Natural killer cell (primary cell): ENCODE results near the gene PGAP3. TPM values are rescaled to one million over a fixed set of nuclear protein-coding genes. Genes with fewer than 3 reads are reported as not detected.
A peak's percentile ranks its signal among the peaks of the same experiment; 100 is the strongest.

ENCODE experiments used
- ATAC-seq, 3 donors: fragments of 150-1000 bp in 2 of 3; fragments of 200-7000 bp in 1 of 3; cut with Tn5 transposase; 1 replicate in 1 of 3; 2 replicates in 2 of 3; pipeline ENCODE4 v1.10.0; 2021; ENCODE audit warnings: mild to moderate bottlenecking in 2 of 3, moderate library complexity in 2 of 3
- DNase-seq, 2 donors: peaks; one replicate each; pipeline versions ENCODE4 v3.0.0 to v3.0.0-alpha.2; 2013 to 2021; ENCODE audit warnings: mixed read lengths in 1 of 2
- H3K27ac ChIP-seq: one replicate; pipeline ENCODE4 v1.5.1; 2013; ENCODE audit warnings: mild to moderate bottlenecking, low read length
- H3K27me3 ChIP-seq: one replicate; pipeline ENCODE4 v1.6.1; 2013; ENCODE audit warnings: low read length; ENCODE audit not compliant: control insufficient read depth, insufficient read depth
- H3K36me3 ChIP-seq: one replicate; pipeline ENCODE4 v1.6.1; 2013; ENCODE audit warnings: low read length; ENCODE audit not compliant: control insufficient read depth, insufficient read depth
- H3K4me1 ChIP-seq: one replicate; pipeline ENCODE4 v1.6.1; 2013; ENCODE audit warnings: low read length; ENCODE audit not compliant: control insufficient read depth, insufficient read depth
- H3K4me3 ChIP-seq: one replicate; pipeline ENCODE4 v1.5.1; 2013; ENCODE audit warnings: low read length
- H3K9me3 ChIP-seq: one replicate; pipeline ENCODE4 v1.6.1; 2013; ENCODE audit warnings: low read length; ENCODE audit not compliant: control insufficient read depth, insufficient read depth
- H3K27ac Mint-ChIP-seq, 2 donors: one replicate each; pipeline ENCODE4 v1.8.0; 2022; ENCODE audit warnings: mild to moderate bottlenecking in 2 of 2, mixed read lengths in 2 of 2, moderate library complexity in 1 of 2
- H3K27me3 Mint-ChIP-seq, 2 donors: one replicate each; pipeline ENCODE4 v1.8.0; 2022; ENCODE audit warnings: low read depth in 2 of 2, mixed read lengths in 2 of 2
- H3K36me3 Mint-ChIP-seq: one replicate; pipeline ENCODE4 v1.8.0; 2022; ENCODE audit warnings: mixed read lengths
- H3K4me1 Mint-ChIP-seq, 2 donors: one replicate each; pipeline ENCODE4 v1.8.0; 2022; ENCODE audit warnings: mixed read lengths in 2 of 2
- H3K4me3 Mint-ChIP-seq: one replicate; pipeline ENCODE4 v1.8.0; 2022; ENCODE audit warnings: mild to moderate bottlenecking, moderate library complexity, mixed read lengths
- H3K9me3 Mint-ChIP-seq, 2 donors: one replicate each; pipeline ENCODE4 v1.8.0; 2022; ENCODE audit warnings: mixed read lengths in 2 of 2
- CTCF ChIP-seq: fragments of 200-600 bp; IDR thresholded peaks from one replicate; pipeline ENCODE4 v1.8.0; 2022; ENCODE audit warnings: antibody characterized with exemption
- WGBS: methylation state at CpG from one replicate; pipeline ENCODE4 v1.1.7; 2013; ENCODE audit warnings: missing lambda C conversion rate; ENCODE audit not compliant: insufficient coverage; 5-methylcytosine and 5-hydroxymethylcytosine counted together
- intact Hi-C: fragments of 100-400 bp; cut with micrococcal nuclease; formaldehyde crosslinking; loops from one replicate; pipeline ENCODE4 v1.14.2; 2022
- total RNA-seq, 4 donors: library from RNA; stranded (reverse); fragments of 120-200 nt in 1 of 4; gene quantifications; one replicate each; pipeline versions ENCODE4 v1.2.3 to v1.2.4, GENCODE V29; 2013 to 2022

PGAP3 gene
- total RNA-seq, 3 donors from 2014 or later (not counting 1 experiment from before 2014, with no cell fraction given): 45.8 to 57.8 (median 52.4) TPM

GRCh38 chr17:39650121-39650579, 37.7 kb downstream of the PGAP3 start:
- no peak for TF ChIP-seq CTCF
- H3K36me3 ChIP-seq: peaks cover 4% of the 10 kb centered on the region
- H3K9me3 ChIP-seq: no peaks in the 10 kb centered on the region
- no peak for DNase-seq
- peaks cover 45 to 58% of the 10 kb centered on the region in 2 donors for H3K4me1 Mint-ChIP-seq
- WGBS: 95% methylated on average over 10 of the region's 11 CpGs
- peaks cover 3% of the 10 kb centered on the region for H3K4me1 ChIP-seq
- no peaks in the 10 kb centered on the region for H3K36me3 Mint-ChIP-seq
- H3K9me3 Mint-ChIP-seq: no peaks in the 10 kb centered on the region
- intact Hi-C loops: no loop called here
- no peaks in the 10 kb centered on the region for H3K27me3 ChIP-seq
- no peak overlapping the region for H3K4me3 Mint-ChIP-seq
- H3K4me3 ChIP-seq: no peak overlapping the region
- no peaks in the 10 kb centered on the region for H3K27me3 Mint-ChIP-seq
- peak overlapping the region; percentile 65 to 79 for H3K27ac Mint-ChIP-seq
- no peak overlapping the region for H3K27ac ChIP-seq
- ATAC-seq: no peak

GRCh38 chr17:39648616-39649366, 39.1 kb downstream of the PGAP3 start:
- Histone ChIP-seq H3K27ac (no peak overlapping the region), H3K36me3 (peaks cover 2% of the 10 kb centered on the region), H3K4me3 (no peak overlapping the region), H3K4me1 (peaks cover 10% of the 10 kb centered on the region), H3K27me3 (no peaks in the 10 kb centered on the region), H3K9me3 (no peaks in the 10 kb centered on the region)
- peak overlapping the region; percentile 35 to 65 for H3K27ac Mint-ChIP-seq
- H3K9me3 Mint-ChIP-seq: no peaks in the 10 kb centered on the region
- TF ChIP-seq CTCF: no peak
- DNase-seq (no peak), ATAC-seq (no peak)
- peaks cover 57 to 68% of the 10 kb centered on the region in 2 donors for H3K4me1 Mint-ChIP-seq
- no peak overlapping the region for H3K4me3 Mint-ChIP-seq
- no peaks in the 10 kb centered on the region for H3K36me3 Mint-ChIP-seq
- intact Hi-C loops: no loop called here
- 92% methylated on average over 15 of the region's 15 CpGs for WGBS
- H3K27me3 Mint-ChIP-seq: no peaks in the 10 kb centered on the region

DNA sequence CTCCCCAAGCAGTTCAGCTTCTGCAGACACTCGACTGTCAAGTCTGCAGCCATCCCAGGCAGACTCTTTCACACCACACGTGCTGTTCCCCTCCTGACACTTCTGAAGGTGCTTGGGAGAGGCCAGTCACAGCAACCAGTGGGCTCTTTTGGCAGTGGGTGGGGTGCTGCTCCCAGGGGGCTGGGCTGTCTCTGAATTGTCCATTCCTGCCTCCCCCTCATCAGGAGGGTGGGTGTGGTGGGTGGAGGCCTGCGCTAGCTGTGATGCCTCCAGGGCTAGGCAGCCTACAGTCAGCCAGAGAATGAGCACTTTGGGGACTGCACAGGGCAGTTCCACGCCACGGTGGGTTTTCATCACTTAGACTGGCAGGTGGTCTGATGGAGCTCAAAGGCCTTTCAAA, 40.6 kb downstream of the PGAP3 start:
- intact Hi-C loops: no loop called here
- H3K36me3 ChIP-seq: peaks cover 2% of the 10 kb centered on the region
- no peak overlapping the region for H3K4me3 ChIP-seq
- no peak overlapping the region for H3K4me3 Mint-ChIP-seq
- H3K27me3 Mint-ChIP-seq: no peaks in the 10 kb centered on the region
- H3K27ac ChIP-seq: no peak overlapping the region
- no peak overlapping the region for H3K27ac Mint-ChIP-seq
- peaks cover 24% of the 10 kb centered on the region for H3K4me1 ChIP-seq
- no peaks in the 10 kb centered on the region for H3K36me3 Mint-ChIP-seq
- no peaks in the 10 kb centered on the region for H3K9me3 Mint-ChIP-seq
- no peaks in the 10 kb centered on the region for H3K9me3 ChIP-seq
- no peaks in the 10 kb centered on the region for H3K27me3 ChIP-seq
- 79% methylated on average over 5 of the region's 5 CpGs for WGBS
- H3K4me1 Mint-ChIP-seq: peaks cover 66 to 68% of the 10 kb centered on the region in 2 donors
- TF ChIP-seq CTCF: no peak
- ATAC-seq (no peak), DNase-seq (no peak)
